GM21381 (cell line): ENCODE results near the gene THAP2.

Experiments used
- ATAC-seq: cut with Tn5 transposase; IDR thresholded peaks from one replicate; pipeline ENCODE4 v1.9.1; 2021; ENCODE audit warnings: mild to moderate bottlenecking, moderate library complexity; ENCODE audit not compliant: unreplicated experiment

Gene THAP2

GRCh38 chr12:71663561-71664410, at the start of gene THAP2, which contains the start of gene ZFC3H1:
Gene THAP2, plus strand, starts transcription at chr12:71664301. Its CDS starts 209 bp downstream, at chr12:71664510.
Gene ZFC3H1, minus strand, starts transcription at chr12:71663848. Its CDS starts 238 bp downstream, at chr12:71663610.
- ATAC-seq: peak; percentile 90

GRCh38 chr12:71621938-71622337, 42.2 kb upstream of the THAP2 start:
- no peak for ATAC-seq

- ATAC-seq: no peak
Measured at GRCh38 chr12:71625476-71625875, 38.6 kb upstream of the THAP2 start.

- no peak for ATAC-seq
Measured at GRCh38 chr12:71626098-71626497, 38.0 kb upstream of the THAP2 start.

GRCh38 chr12:71626768-71627167, 37.3 kb upstream of the THAP2 start:
- no peak for ATAC-seq

GRCh38 chr12:71627438-71628002, 36.6 kb upstream of the THAP2 start:
- ATAC-seq: no peak

- ATAC-seq: no peak
Measured at GRCh38 chr12:71636704-71637115, 27.4 kb upstream of the THAP2 start.

- ATAC-seq: no peak
Measured at GRCh38 chr12:71638499-71638898, 25.6 kb upstream of the THAP2 start.

GRCh38 chr12:71639341-71639760, 24.8 kb upstream of the THAP2 start:
- ATAC-seq: no peak

GRCh38 chr12:71640316-71640715, 23.8 kb upstream of the THAP2 start:
- no peak for ATAC-seq

GRCh38 chr12:71641390-71641789, 22.7 kb upstream of the THAP2 start:
- no peak for ATAC-seq

- peak; percentile 48 for ATAC-seq
Measured at GRCh38 chr12:71642264-71642663, 21.8 kb upstream of the THAP2 start.

GRCh38 chr12:71645268-71645667, 18.8 kb upstream of the THAP2 start:
- ATAC-seq: no peak

GRCh38 chr12:71646512-71646911, 17.6 kb upstream of the THAP2 start:
- ATAC-seq: no peak

- no peak for ATAC-seq
Measured at GRCh38 chr12:71648537-71648936, 15.6 kb upstream of the THAP2 start.

GRCh38 chr12:71649401-71649800, 14.7 kb upstream of the THAP2 start:
- ATAC-seq: no peak

- ATAC-seq: no peak
Measured at GRCh38 chr12:71652656-71653055, 11.4 kb upstream of the THAP2 start.

GRCh38 chr12:71653137-71653536, 11.0 kb upstream of the THAP2 start:
- no peak for ATAC-seq

GRCh38 chr12:71654200-71654599, 9.9 kb upstream of the THAP2 start:
- ATAC-seq: no peak

GRCh38 chr12:71655495-71655894, 8.6 kb upstream of the THAP2 start:
- ATAC-seq: no peak

GRCh38 chr12:71655907-71656306, 8.2 kb upstream of the THAP2 start:
- no peak for ATAC-seq

GRCh38 chr12:71656740-71657139, 7.4 kb upstream of the THAP2 start:
- ATAC-seq: no peak
